IMR-90 (cell line): ENCODE measurements around the gene HPN. TPM values are rescaled to one million over a fixed set of nuclear protein-coding genes. Genes with fewer than 3 reads are reported as not detected.
"Not testable (repeated sequence)": the region's sequence is repeated elsewhere in the genome, so short reads cannot be mapped to it uniquely, and the experiment has no call there.

ENCODE experiments used
- ATAC-seq: fragments of 200-7000 bp; cut with Tn5 transposase; 2 replicates; pipeline ENCODE4 v1.9.1; 2020; ENCODE audit warnings: low read depth, mild to moderate bottlenecking, moderate library complexity
- BruUV-seq: library from RNA; stranded (reverse); fragments of 400-500 nt; replicated peaks from 2 replicates; lab custom pipeline; 2021; lab: Mats Ljungman, UMichigan
- CTCF ChIA-PET: fragments of 300-600 bp; formaldehyde crosslinking; extraction: SDS; loops from one replicate; lab custom pipeline; 2021; ENCODE audit warnings: antibody characterized with exemption; lab: Yijun Ruan, JAX
- POLR2A ChIA-PET: fragments of 300-600 bp; sonication (Branson Sonifier 250); formaldehyde crosslinking; loops from one replicate; lab custom pipeline; 2022; ENCODE audit warnings: antibody characterized with exemption; ENCODE audit not compliant: unreplicated experiment; lab: Charles Lee
- DNase-seq: peaks from one replicate; pipeline ENCODE4 v3.0.0; 2013
- H2AFZ ChIP-seq: replicated peaks from 2 replicates; pipeline ENCODE3; 2013; ENCODE audit warnings: low read length, mild to moderate bottlenecking; ENCODE audit not compliant: poor library complexity
- H2AK5ac ChIP-seq: 2 replicates; pipeline ENCODE4 v1.6.1; 2013; ENCODE audit warnings: low read depth, low read length, inconsistent platforms
- H2AK9ac ChIP-seq: replicated peaks from 2 replicates; pipeline ENCODE3; 2013; ENCODE audit warnings: mild to moderate bottlenecking, low read depth, low read length, moderate library complexity; ENCODE audit not compliant: poor library complexity
- H2BK120ac ChIP-seq: 2 replicates; pipeline ENCODE4 v1.6.1; 2013; ENCODE audit warnings: low read depth, low read length, inconsistent platforms
- H2BK15ac ChIP-seq: 3 replicates; pipeline ENCODE4 v1.6.1; 2013; ENCODE audit warnings: low read depth, low read length, inconsistent platforms
- H2BK20ac ChIP-seq: 2 replicates; pipeline ENCODE4 v1.6.1; 2013; ENCODE audit warnings: low read depth, mild to moderate bottlenecking, inconsistent platforms, low read length, moderate library complexity
- H2BK5ac ChIP-seq: 2 replicates; pipeline ENCODE4 v1.6.1; 2013; ENCODE audit warnings: mild to moderate bottlenecking, low read depth, low read length, inconsistent platforms; ENCODE audit not compliant: poor library complexity, severe bottlenecking
- H3K14ac ChIP-seq: replicated peaks from 2 replicates; pipeline ENCODE4 v1.6.1; 2013; ENCODE audit warnings: low read depth, low read length, inconsistent platforms
- H3K18ac ChIP-seq: 2 replicates; pipeline ENCODE4 v1.6.1; 2013; ENCODE audit warnings: low read depth, low read length, control low read depth
- H3K23ac ChIP-seq: 2 replicates; pipeline ENCODE4 v1.6.1; 2013; ENCODE audit warnings: low read depth, low read length, inconsistent platforms
- H3K27ac ChIP-seq: 2 replicates; pipeline ENCODE4 v1.5.1; 2013; ENCODE audit warnings: mild to moderate bottlenecking, control low read depth, low read length; ENCODE audit not compliant: insufficient read depth
- H3K27me3 ChIP-seq: 2 replicates; pipeline ENCODE4 v1.6.1; 2013; ENCODE audit warnings: low read length; ENCODE audit not compliant: control insufficient read depth, insufficient read depth
- H3K36me3 ChIP-seq: 2 replicates; pipeline ENCODE4 v1.6.1; 2013; ENCODE audit warnings: low read length, mixed read lengths; ENCODE audit not compliant: control insufficient read depth, insufficient read depth
- H3K4ac ChIP-seq: 2 replicates; pipeline ENCODE4 v1.6.1; 2013; ENCODE audit warnings: low read depth, low read length, inconsistent platforms
- H3K4me1 ChIP-seq: 2 replicates; pipeline ENCODE4 v1.6.1; 2013; ENCODE audit warnings: low read length, mixed read lengths; ENCODE audit not compliant: control insufficient read depth, insufficient read depth
- H3K4me2 ChIP-seq: 2 replicates; pipeline ENCODE4 v1.6.1; 2013; ENCODE audit warnings: low read depth, mild to moderate bottlenecking, control low read depth, low read length, moderate library complexity
- H3K4me3 ChIP-seq: 2 replicates; pipeline ENCODE4 v1.5.1; 2013; ENCODE audit warnings: low read depth, mild to moderate bottlenecking, control low read depth, low read length, moderate library complexity; ENCODE audit not compliant: insufficient read depth
- H3K56ac ChIP-seq: 2 replicates; pipeline ENCODE4 v1.6.1; 2013; ENCODE audit warnings: low read length, inconsistent platforms; ENCODE audit not compliant: insufficient read depth; ENCODE audit errors: extremely low read depth
- H3K79me1 ChIP-seq, 2 experiments: 2 replicates each; pipeline ENCODE4 v1.6.1; 2013; ENCODE audit warnings: low read length in 2 of 2, inconsistent platforms in 1 of 2, low read depth in 1 of 2
- H3K9ac ChIP-seq: 2 replicates; pipeline ENCODE4 v1.6.1; 2013; ENCODE audit warnings: low read depth, low read length, control low read depth
- H3K9me1 ChIP-seq: 2 replicates; pipeline ENCODE4 v1.6.1; 2013; ENCODE audit warnings: low read length, inconsistent platforms; ENCODE audit not compliant: insufficient read depth
- H3K9me3 ChIP-seq: 2 replicates; pipeline ENCODE4 v1.6.1; 2013; ENCODE audit warnings: low read length; ENCODE audit not compliant: control insufficient read depth, insufficient read depth
- H4K20me1 ChIP-seq: 2 replicates; pipeline ENCODE4 v1.6.1; 2013; ENCODE audit warnings: low read length, inconsistent platforms; ENCODE audit not compliant: insufficient read depth
- H4K5ac ChIP-seq: 2 replicates; pipeline ENCODE4 v1.6.1; 2013; ENCODE audit warnings: mild to moderate bottlenecking, low read depth, low read length, control low read depth
- H4K8ac ChIP-seq, 2 experiments: 2 replicates each; pipeline ENCODE4 v1.6.1; 2013; ENCODE audit warnings: low read depth in 2 of 2, low read length in 2 of 2, control low read depth in 1 of 2, inconsistent platforms in 1 of 2
- H4K91ac ChIP-seq: 2 replicates; pipeline ENCODE4 v1.6.1; 2013; ENCODE audit warnings: low read depth, low read length, inconsistent platforms; ENCODE audit not compliant: insufficient read depth
- FOS ChIP-seq: fragments of 150-350 bp; IDR thresholded peaks from 2 replicates; pipeline ENCODE4 v1.6.1; 2016; ENCODE audit warnings: low read depth, low read length
- WGBS, 2 experiments: methylation state at CpG; one replicate each; pipeline versions ENCODE4 v1.1.5 to v1.1.7; 2013; ENCODE audit warnings: missing lambda C conversion rate in 2 of 2; ENCODE audit not compliant: insufficient read length in 1 of 2; ENCODE audit errors: extremely low coverage in 2 of 2; 5-methylcytosine and 5-hydroxymethylcytosine counted together
- dilution Hi-C: fragments of 300-500 bp; cut with HindIII; formaldehyde crosslinking; loops from one replicate; pipeline ENCODE4 v1.14.3; 2018; ENCODE audit warnings: low sequenced_read_pairs; ENCODE audit not compliant: unreplicated experiment
- in situ Hi-C: fragments of 300-500 bp; cut with MboI; formaldehyde crosslinking; loops from 3 replicates; pipeline ENCODE4 v1.14.3; 2019; ENCODE audit warnings: low sequenced_read_pairs, inconsistent platforms, mixed read lengths
- intact Hi-C: fragments of 100-400 bp; cut with micrococcal nuclease; formaldehyde crosslinking; loops from 2 replicates; pipeline ENCODE4 v1.10.0; 2022
- polyA plus RNA-seq, 3 experiments: library from polyadenylated mRNA; depleted of rRNA; stranded (reverse); fragments of >200 nt; gene quantifications; 2 replicates each; pipeline ENCODE4 v1.2.3, GENCODE V29; 2012; ENCODE audit warnings: low replicate concordance in 1 of 3
- total RNA-seq: library from RNA; depleted of rRNA; stranded (reverse); fragments of >200 nt; gene quantifications from 2 replicates; pipeline ENCODE4 v1.2.3, GENCODE V29; 2012

HPN gene
- total and polyA plus RNA-seq, 2 of the 4 experiments (the other 2 are of a cell fraction), result not detected

- Histone ChIP-seq H3K27me3 (no peaks in the 10 kb centered on the region), H2BK120ac (0 out of 2 replicates have a peak overlapping the region, but pooled peaks have one; percentile 53), H3K36me3 (peaks cover 30% of the 10 kb centered on the region), H3K56ac (no peak overlapping the region), H3K23ac (peak overlapping the region; percentile 63; the same call in 1 of the 2 replicates), H2AK9ac (no peak overlapping the region), H2BK5ac (peak overlapping the region; percentile 66), H4K20me1 (peaks cover 63% of the 10 kb centered on the region), H3K14ac (peak overlapping the region; percentile 60), H3K4me1 (peaks cover 19% of the 10 kb centered on the region), H4K5ac (no peak overlapping the region), H4K91ac (peak overlapping the region; percentile 21; the same call in 1 of the 2 replicates), H2BK15ac (peak overlapping the region; percentile 34; the same call in 1 of the 3 replicates), H3K9me1 (peaks cover 23% of the 10 kb centered on the region), H3K27ac (peak overlapping the region; percentile 15; the same call in 1 of the 2 replicates), H3K9me3 (no peaks in the 10 kb centered on the region), H2BK20ac (peak overlapping the region; percentile 43; the same call in 1 of the 2 replicates), H2AK5ac (peak overlapping the region; percentile 70; the same call in 1 of the 2 replicates), H2AFZ (no peak overlapping the region), H3K4me2 (no peak overlapping the region), H3K4ac (peak overlapping the region; percentile 70), H3K79me1 (peaks cover 26 to 85% of the 10 kb centered on the region in 2 experiments), H3K4me3 (no peak overlapping the region), H4K8ac (peak overlapping the region in 1 of 2 experiments; percentile 54; a peak in 2 of 4 replicates), H3K18ac (no peak overlapping the region), H3K9ac (no peak overlapping the region)
- no peak for TF ChIP-seq FOS
- dilution Hi-C loops (no loop called here), intact Hi-C loops (no loop called here), in situ Hi-C loops (no loop called here)
- ATAC-seq, result no peak
- ChIA-PET POLR2A (no interaction called here), CTCF (interaction anchor here (0.6 kb wide), 1 partner anchor 285 kb away, joined by 12 read pairs; no protein-coding TSS in a partner anchor)
- BruUV-seq, result no TSS peak
- DNase-seq, result no peak
- WGBS, 2 experiments, result 88% methylated on average over 6 of the region's 11 CpGs; no CpG with 5 or more reads in 1 of the 2 experiments
Observed at GRCh38 chr19:35005256-35005977, 36.1 kb upstream of the HPN start.

GRCh38 chr19:35006007-35006341, 35.5 kb upstream of the HPN start:
- H4K5ac ChIP-seq, dilution Hi-C loops, H3K4me3 ChIP-seq, DNase-seq, H2AFZ ChIP-seq, H3K9ac ChIP-seq, H2AK9ac ChIP-seq, H3K18ac ChIP-seq, POLR2A ChIA-PET, intact Hi-C loops, H3K56ac ChIP-seq, H3K4me2 ChIP-seq, H2BK120ac ChIP-seq, BruUV-seq, H3K27me3 ChIP-seq, in situ Hi-C loops, ATAC-seq, H3K9me3 ChIP-seq: not testable (repeated sequence)
- CTCF ChIA-PET, result interaction anchor here (0.6 kb wide), 1 partner anchor 286 kb away, joined by 12 read pairs; no protein-coding TSS in a partner anchor
- peaks cover 25 to 82% of the 10 kb centered on the region in 2 experiments for H3K79me1 ChIP-seq
- H2BK5ac ChIP-seq, result peak overlapping the region; percentile 66
- H3K9me1 ChIP-seq, result peaks cover 23% of the 10 kb centered on the region
- H4K20me1 ChIP-seq, result peaks cover 61% of the 10 kb centered on the region
- H2BK20ac ChIP-seq, result peak overlapping the region; percentile 43; the same call in 1 of the 2 replicates
- H3K14ac ChIP-seq, result peak overlapping the region; percentile 60
- peak overlapping the region in 1 of 2 experiments; percentile 54; a peak in 2 of 4 replicates for H4K8ac ChIP-seq
- H3K23ac ChIP-seq, result 0 out of 2 replicates have a peak overlapping the region, but pooled peaks have one; percentile 63
- H4K91ac ChIP-seq, result peak overlapping the region; percentile 18; the same call in 1 of the 2 replicates
- H2AK5ac ChIP-seq, result peak overlapping the region; percentile 70
- H3K36me3 ChIP-seq, result peaks cover 34% of the 10 kb centered on the region
- H3K27ac ChIP-seq, result peak overlapping the region; percentile 15
- peaks cover 19% of the 10 kb centered on the region for H3K4me1 ChIP-seq
- peak overlapping the region; percentile 70 for H3K4ac ChIP-seq
- peak overlapping the region; percentile 34; the same call in 1 of the 3 replicates for H2BK15ac ChIP-seq
- 88% methylated on average over 3 of the region's 6 CpGs; no CpG with 5 or more reads in 1 of the 2 experiments for WGBS, 2 experiments
